ENCODE measurements around the gene PLB1. TPM values are rescaled to one million over a fixed set of nuclear protein-coding genes. Genes with fewer than 3 reads are reported as not detected.

PLB1 gene
- total and polyA plus RNA-seq, 2 experiments from 2014 or later: 0.06 to 0.21 TPM

- no peaks in the 10 kb centered on the region for H3K9me3 Mint-ChIP-seq
- H3K4me3 ChIP-seq: no peak overlapping the region
- H3K27me3 Mint-ChIP-seq (ENCODE audit: insufficient read depth, low read depth, poor library complexity): peaks cover 3% of the 10 kb centered on the region
- peaks cover 9% of the 10 kb centered on the region; the same call in 2 of the 3 replicates for H3K4me1 Mint-ChIP-seq
- TF ChIP-seq ETS1 (IDR thresholded peaks at IDR 0.05): no peak
- TF ChIP-seq JUNB (IDR thresholded peaks at IDR 0.05; ENCODE audit: unreplicated experiment): no peak
- no peak for TF ChIP-seq STAT1 (IDR thresholded peaks at IDR 0.05; ENCODE audit: unreplicated experiment)
- TF ChIP-seq ZNF462 (CRISPR knock-in tag; IDR thresholded peaks at IDR 0.05): no peak
- no peak for TF ChIP-seq ZNF331 (CRISPR knock-in tag; IDR thresholded peaks at IDR 0.05; ENCODE audit: low read depth)
- TF ChIP-seq EZH2 (IDR thresholded peaks at IDR 0.05; ENCODE audit: low read depth, unreplicated experiment): no peak
- no peak for TF ChIP-seq NANOG (IDR thresholded peaks at IDR 0.05; ENCODE audit: borderline replicate concordance)
- no peak for TF ChIP-seq CREB1 (CRISPR knock-in tag; IDR thresholded peaks at IDR 0.05; ENCODE audit: low read depth)
- no peak for TF ChIP-seq POLR2AphosphoS5 (IDR thresholded peaks at IDR 0.05; ENCODE audit: low read depth)
- TF ChIP-seq EZH2phosphoT487 (IDR thresholded peaks at IDR 0.05; ENCODE audit: unreplicated experiment): no peak
- no peak for TF ChIP-seq CTCF (conservative IDR thresholded peaks at IDR 0.05; ENCODE audit: low read depth in 2 of 2)
- no peak for TF ChIP-seq ZNF114 (CRISPR knock-in tag; IDR thresholded peaks at IDR 0.05)
- no peak for TF ChIP-seq REST (IDR thresholded peaks at IDR 0.05; ENCODE audit: unreplicated experiment)
- H3K79me2 ChIP-seq (replicated peaks; ENCODE audit: insufficient read depth): no peaks in the 10 kb centered on the region
- H3K27me3 ChIP-seq (ENCODE audit: insufficient read depth): no peaks in the 10 kb centered on the region
- H3F3A ChIP-seq (replicated peaks; ENCODE audit: low read depth): no peaks in the 10 kb centered on the region
- H3K27ac Mint-ChIP-seq: no peak overlapping the region
- no peaks in the 10 kb centered on the region for H4K20me1 ChIP-seq (replicated peaks; ENCODE audit: insufficient read depth)
- H3K9me2 ChIP-seq (ENCODE audit: insufficient read depth): no peaks in the 10 kb centered on the region
- H3K36me3 ChIP-seq (ENCODE audit: insufficient read depth): no peaks in the 10 kb centered on the region
- H3K27ac ChIP-seq (ENCODE audit: low read depth): no peak overlapping the region
- ATAC-seq: no peak
- H3K4me1 ChIP-seq (ENCODE audit: insufficient read depth): no peaks in the 10 kb centered on the region
- no peak overlapping the region for H3K4me2 ChIP-seq
- H3K4me3 Mint-ChIP-seq: no peak overlapping the region; the same call in 2 of the 3 replicates
- no peaks in the 10 kb centered on the region for H3K36me3 Mint-ChIP-seq (ENCODE audit: low read depth)
- DNase-seq (ENCODE audit: low spot score): no peak
- H2AFZ ChIP-seq: no peak overlapping the region
Measured at GRCh38 chr2:28639092-28639691, 143.3 kb downstream of the PLB1 start.
